ENCODE results near the gene GSTT4. TPM values are rescaled to one million over a fixed set of nuclear protein-coding genes. Genes with fewer than 3 reads are reported as not detected.
"Not testable (repeated sequence)": the region's sequence is repeated elsewhere in the genome, so short reads cannot be mapped to it uniquely, and the experiment has no call there.

GSTT4 gene
- polyA plus RNA-seq, 1 donor from 2014 or later: not detected

DNA sequence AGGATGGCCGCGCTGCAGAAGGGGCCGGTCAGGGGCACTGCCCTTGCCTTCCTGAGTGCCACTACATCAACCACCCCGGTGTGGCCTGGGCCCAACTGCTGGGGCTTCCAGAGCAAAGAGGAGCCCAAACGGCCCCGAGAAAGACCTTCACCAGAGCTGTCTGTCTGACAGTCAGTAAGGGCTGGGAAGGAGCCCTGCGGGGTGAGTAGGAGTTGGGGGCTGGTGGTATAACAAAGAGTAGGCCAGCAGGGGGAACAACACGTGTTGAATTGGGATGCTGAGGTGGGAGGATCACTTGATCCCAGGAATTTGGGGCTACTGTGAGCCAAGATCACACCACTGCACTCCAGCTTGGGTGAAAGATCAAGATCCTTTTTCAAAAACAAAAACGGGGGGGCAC, 3.9 kb downstream of the GSTT4 start:
- Histone ChIP-seq H3K9me3 (ENCODE audit: low read length) (no peaks in the 10 kb centered on the region), H3K9me2 (ENCODE audit: insufficient read depth, low read length) (no peaks in the 10 kb centered on the region)

DNA sequence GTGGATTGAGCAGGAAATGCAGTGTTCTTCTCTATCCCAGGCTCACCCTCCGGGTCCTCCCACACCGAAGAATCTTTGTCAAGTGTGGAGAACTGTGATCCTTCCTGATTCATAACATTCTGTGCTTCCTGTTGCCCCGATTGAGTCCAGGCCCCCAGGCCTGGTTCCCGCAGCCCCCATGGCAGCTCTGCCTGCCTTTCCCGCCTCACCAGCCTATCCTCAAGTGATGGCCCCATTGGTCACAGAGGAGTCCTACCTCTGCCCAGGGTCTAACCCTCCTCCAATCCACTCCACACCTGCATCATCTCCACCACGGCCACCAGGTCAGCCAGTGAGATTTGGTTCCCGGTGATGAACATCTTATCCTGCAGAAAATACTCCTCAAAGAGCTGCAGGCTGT, 5.5 kb downstream of the GSTT4 start:
- not testable (repeated sequence) for H3K36me3 ChIP-seq (ENCODE audit: insufficient read depth, low read length); H3K9ac ChIP-seq (ENCODE audit: low read length); H2AFZ ChIP-seq (ENCODE audit: low read depth, low read length); H3K79me2 ChIP-seq (replicated peaks; ENCODE audit: insufficient read depth, low read length); H3F3A ChIP-seq (ENCODE audit: insufficient read depth, low read length, poor library complexity, severe bottlenecking); H3K27me3 ChIP-seq (ENCODE audit: insufficient read depth, low read depth, low read length); H3K9me2 ChIP-seq (ENCODE audit: insufficient read depth, low read length); H3K27ac ChIP-seq (ENCODE audit: low read length); H3K4me2 ChIP-seq (ENCODE audit: low read length); H3K4me3 ChIP-seq (ENCODE audit: low read length); H3K9me3 ChIP-seq (ENCODE audit: low read length); H4K20me1 ChIP-seq (ENCODE audit: insufficient read depth)

More for the DNA sequence above, 3.9 kb downstream of the GSTT4 start:
- no peak overlapping the region for H3K27ac ChIP-seq (ENCODE audit: low read length)
- no peak overlapping the region for H3K4me3 ChIP-seq (ENCODE audit: low read length)
- H3F3A ChIP-seq (ENCODE audit: insufficient read depth, low read length, poor library complexity, severe bottlenecking): no peaks in the 10 kb centered on the region
- no peaks in the 10 kb centered on the region for H3K27me3 ChIP-seq (ENCODE audit: insufficient read depth, low read depth, low read length)
- no peaks in the 10 kb centered on the region for H3K36me3 ChIP-seq (ENCODE audit: insufficient read depth, low read length)
- H4K20me1 ChIP-seq (ENCODE audit: insufficient read depth): no peaks in the 10 kb centered on the region
- H3K79me2 ChIP-seq (replicated peaks; ENCODE audit: insufficient read depth, low read length): no peaks in the 10 kb centered on the region
- TF ChIP-seq MXI1 (conservative IDR thresholded peaks at IDR 0.05; ENCODE audit: poor library complexity, severe bottlenecking): no peak
- TF ChIP-seq TAF1 (IDR thresholded peaks at IDR 0.05; ENCODE audit: low read depth): no peak
- TF ChIP-seq, protein P1, sequence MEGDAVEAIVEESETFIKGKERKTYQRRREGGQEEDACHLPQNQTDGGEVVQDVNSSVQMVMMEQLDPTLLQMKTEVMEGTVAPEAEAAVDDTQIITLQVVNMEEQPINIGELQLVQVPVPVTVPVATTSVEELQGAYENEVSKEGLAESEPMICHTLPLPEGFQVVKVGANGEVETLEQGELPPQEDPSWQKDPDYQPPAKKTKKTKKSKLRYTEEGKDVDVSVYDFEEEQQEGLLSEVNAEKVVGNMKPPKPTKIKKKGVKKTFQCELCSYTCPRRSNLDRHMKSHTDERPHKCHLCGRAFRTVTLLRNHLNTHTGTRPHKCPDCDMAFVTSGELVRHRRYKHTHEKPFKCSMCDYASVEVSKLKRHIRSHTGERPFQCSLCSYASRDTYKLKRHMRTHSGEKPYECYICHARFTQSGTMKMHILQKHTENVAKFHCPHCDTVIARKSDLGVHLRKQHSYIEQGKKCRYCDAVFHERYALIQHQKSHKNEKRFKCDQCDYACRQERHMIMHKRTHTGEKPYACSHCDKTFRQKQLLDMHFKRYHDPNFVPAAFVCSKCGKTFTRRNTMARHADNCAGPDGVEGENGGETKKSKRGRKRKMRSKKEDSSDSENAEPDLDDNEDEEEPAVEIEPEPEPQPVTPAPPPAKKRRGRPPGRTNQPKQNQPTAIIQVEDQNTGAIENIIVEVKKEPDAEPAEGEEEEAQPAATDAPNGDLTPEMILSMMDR (IDR thresholded peaks at IDR 0.05; ENCODE audit: poor library complexity, severe bottlenecking): no peak
- TF ChIP-seq RAD21 (conservative IDR thresholded peaks at IDR 0.05): no peak
- no peak for TF ChIP-seq SMC3 (conservative IDR thresholded peaks at IDR 0.05; ENCODE audit: poor library complexity)
- TF ChIP-seq EZH2 (IDR thresholded peaks at IDR 0.05; ENCODE audit: borderline replicate concordance, insufficient read depth, low read length, poor library complexity, severe bottlenecking): no peak
- no peak for TF ChIP-seq POLR2AphosphoS5 (IDR thresholded peaks at IDR 0.05)
- no peak for TF ChIP-seq EP300 (conservative IDR thresholded peaks at IDR 0.05; ENCODE audit: poor library complexity, severe bottlenecking)
- TF ChIP-seq REST (IDR thresholded peaks at IDR 0.05; ENCODE audit: borderline replicate concordance): no peak
- no peak overlapping the region for H3K9ac ChIP-seq (ENCODE audit: low read length)
- no peak overlapping the region for H2AFZ ChIP-seq (ENCODE audit: low read depth, low read length)
- no peak overlapping the region for H3K4me2 ChIP-seq (ENCODE audit: low read length)

DNA sequence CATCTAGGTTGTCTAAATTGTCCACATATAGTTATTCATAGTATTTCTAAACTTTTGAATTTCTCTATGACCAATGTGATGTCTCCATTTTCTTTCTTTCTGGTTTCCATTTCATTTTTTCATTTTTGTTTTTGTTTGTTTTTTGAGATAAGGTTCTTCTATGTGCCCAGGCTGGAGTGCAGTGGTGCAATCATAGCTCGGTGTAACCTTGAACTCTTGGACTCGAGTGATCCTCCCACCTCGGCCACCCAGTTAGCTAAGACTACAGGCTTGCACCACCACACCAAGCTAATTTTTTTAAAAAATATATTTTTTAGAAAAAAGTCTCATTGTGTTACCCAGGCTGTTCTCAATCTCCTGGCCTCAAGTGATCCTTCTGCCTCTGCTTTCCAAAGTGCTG, 8.2 kb downstream of the GSTT4 start:
- H3K27me3 ChIP-seq (ENCODE audit: insufficient read depth, low read depth, low read length): no peaks in the 10 kb centered on the region
- H3K4me3 ChIP-seq (ENCODE audit: low read length): no peak overlapping the region
- no peaks in the 10 kb centered on the region for H3K79me2 ChIP-seq (replicated peaks; ENCODE audit: insufficient read depth, low read length)
- no peaks in the 10 kb centered on the region for H3K9me2 ChIP-seq (ENCODE audit: insufficient read depth, low read length)
- no peaks in the 10 kb centered on the region for H4K20me1 ChIP-seq (ENCODE audit: insufficient read depth)
- H3K4me2 ChIP-seq (ENCODE audit: low read length): no peak overlapping the region
- no peak for TF ChIP-seq RAD21 (conservative IDR thresholded peaks at IDR 0.05)
- no peak for TF ChIP-seq REST (IDR thresholded peaks at IDR 0.05; ENCODE audit: borderline replicate concordance)
- TF ChIP-seq MXI1 (conservative IDR thresholded peaks at IDR 0.05; ENCODE audit: poor library complexity, severe bottlenecking): no peak
- no peak for TF ChIP-seq POLR2AphosphoS5 (IDR thresholded peaks at IDR 0.05)
- no peak for TF ChIP-seq SMC3 (conservative IDR thresholded peaks at IDR 0.05; ENCODE audit: poor library complexity)
- TF ChIP-seq TAF1 (IDR thresholded peaks at IDR 0.05; ENCODE audit: low read depth): no peak
- TF ChIP-seq EZH2 (IDR thresholded peaks at IDR 0.05; ENCODE audit: borderline replicate concordance, insufficient read depth, low read length, poor library complexity, severe bottlenecking): no peak
- TF ChIP-seq, protein P1 (IDR thresholded peaks at IDR 0.05; ENCODE audit: poor library complexity, severe bottlenecking): no peak
- TF ChIP-seq EP300 (conservative IDR thresholded peaks at IDR 0.05; ENCODE audit: poor library complexity, severe bottlenecking): no peak
- no peaks in the 10 kb centered on the region for H3K36me3 ChIP-seq (ENCODE audit: insufficient read depth, low read length)
- H3K27ac ChIP-seq (ENCODE audit: low read length): no peak overlapping the region
- H3K9me3 ChIP-seq (ENCODE audit: low read length): no peaks in the 10 kb centered on the region
- no peaks in the 10 kb centered on the region for H3F3A ChIP-seq (ENCODE audit: insufficient read depth, low read length, poor library complexity, severe bottlenecking)
- no peak overlapping the region for H3K9ac ChIP-seq (ENCODE audit: low read length)
- no peak overlapping the region for H2AFZ ChIP-seq (ENCODE audit: low read depth, low read length)
